ENCODE measurements around the gene BCLAF1. TPM values are rescaled to one million over a fixed set of nuclear protein-coding genes. Genes with fewer than 3 reads are reported as not detected.

BCLAF1 gene
- total and polyA plus RNA-seq, 2 donors (not counting 3 experiments of a cell fraction or from before 2014, with no cell fraction given): 23.4 to 151 TPM

GRCh38 chr6:136304410-136304809 lies 14.8 kb upstream of the BCLAF1 start:
- TF ChIP-seq POLR2A (IDR thresholded peaks at IDR 0.05; ENCODE audit: low read depth, low read length): no peak
- TF ChIP-seq CTCF (IDR thresholded peaks at IDR 0.05; ENCODE audit: extremely low read depth in 1 of 2, insufficient read depth in 1 of 2, low read depth in 1 of 2, low read length in 2 of 2): no peak
- no peak for TF ChIP-seq MYC (IDR thresholded peaks at IDR 0.05; ENCODE audit: low read depth, low read length)
- TF ChIP-seq MAX (IDR thresholded peaks at IDR 0.05; ENCODE audit: insufficient read depth, insufficient read length): no peak
- TF ChIP-seq POLR2AphosphoS5 (IDR thresholded peaks at IDR 0.05; ENCODE audit: insufficient read depth, low read depth, low read length): no peak
- TF ChIP-seq JUN (IDR thresholded peaks at IDR 0.05; ENCODE audit: borderline replicate concordance, insufficient read depth, insufficient read length, low read depth): no peak
- TF ChIP-seq EZH2 (IDR thresholded peaks at IDR 0.05; ENCODE audit: borderline replicate concordance, low read depth, low read length, severe bottlenecking): no peak
- TF ChIP-seq FOS (IDR thresholded peaks at IDR 0.05; ENCODE audit: borderline replicate concordance, insufficient read depth, low read length): no peak
- TF ChIP-seq GATA2 (IDR thresholded peaks at IDR 0.05; ENCODE audit: insufficient read depth, insufficient read length, low read depth, low read length): no peak
- Histone ChIP-seq H3K4me1 (ENCODE audit: control insufficient read depth, extremely low read depth, insufficient read depth, low read length) (no peaks in the 10 kb centered on the region), H3K27ac (ENCODE audit: insufficient read depth, low read depth, low read length) (no peak overlapping the region), H3K4me2 (ENCODE audit: insufficient read depth, low read length) (no peak overlapping the region), H3K9me1 (replicated peaks; ENCODE audit: control insufficient read depth, extremely low read depth, insufficient read depth, low read length) (no peaks in the 10 kb centered on the region), H3K27me3 (ENCODE audit: control insufficient read depth in 2 of 2, insufficient read depth in 2 of 2, low read length in 2 of 2) (peaks cover 0 to 5% of the 10 kb centered on the region in 2 experiments), H3K4me3 (replicated peaks in 1 of 3; ENCODE audit: insufficient read depth in 1 of 3, low read depth in 1 of 3, low read length in 3 of 3) (no peak overlapping the region), H3K9me3 (replicated peaks; ENCODE audit: control insufficient read depth, insufficient read depth, low read length) (no peaks in the 10 kb centered on the region), H3K36me3 (ENCODE audit: control insufficient read depth in 2 of 2, extremely low read depth in 1 of 2, insufficient read depth in 2 of 2, low read length in 2 of 2) (no peaks in the 10 kb centered on the region), H3K9ac (replicated peaks; ENCODE audit: extremely low read depth, insufficient read depth, low read length) (no peak overlapping the region), H4K20me1 (replicated peaks; ENCODE audit: control insufficient read depth, extremely low read depth, insufficient read depth, low read length) (no peaks in the 10 kb centered on the region), H2AFZ (ENCODE audit: low read depth, low read length) (no peak overlapping the region), H3K79me2 (ENCODE audit: control insufficient read depth, insufficient read depth, low read length) (no peaks in the 10 kb centered on the region)
- intact Hi-C loops (cut with micrococcal nuclease): no loop called here
- ChIA-PET POLR2A (no interaction called here), CTCF (interaction anchor here (1.5 kb wide), 1 partner anchor 11 kb away, joined by 5 read pairs; no protein-coding TSS in a partner anchor)
- FAIRE-seq (no peak), DNase-seq (ENCODE audit: low read depth, low spot score) (no peak)
- no TSS peak for BruUV-seq (replicated peaks)
- dilution Hi-C loops (cut with MboI; ENCODE audit: extremely low pct_ligation_motif_present, low sequenced_read_pairs): no loop called here

Measured in endothelial cell of umbilical vein (primary cell).